ENCODE measurements around the gene RAB7A. TPM values are rescaled to one million over a fixed set of nuclear protein-coding genes. Genes with fewer than 3 reads are reported as not detected.
A peak's percentile ranks its signal among the peaks of the same experiment; 100 is the strongest.

RAB7A gene
- total and polyA plus RNA-seq, 9 donors = 31.5 to 160 (median 141) TPM

GRCh38 chr3:128784232-128784631 lies 58.2 kb downstream of the RAB7A start:
- DNase-seq = peak; percentile 29
- H3K27ac ChIP-seq (ENCODE audit: low read length) = no peak overlapping the region

GRCh38 chr3:128784843-128785242 lies 58.9 kb downstream of the RAB7A start:
- no peak for DNase-seq
- Histone ChIP-seq H3K9me3 (replicated peaks; ENCODE audit: control insufficient read depth, low read depth, low read length) (no peaks in the 10 kb centered on the region), H3K27me3 (ENCODE audit: control insufficient read depth, insufficient read depth, low read length) (no peaks in the 10 kb centered on the region), H3K4me3 (ENCODE audit: low read length) (no peak overlapping the region), H3K36me3 (ENCODE audit: control insufficient read depth, insufficient read depth, low read length) (peaks cover 6% of the 10 kb centered on the region), H3K4me1 (ENCODE audit: control insufficient read depth, insufficient read depth, low read length) (peaks cover 19% of the 10 kb centered on the region), H3K27ac (ENCODE audit: low read length) (no peak overlapping the region)
- no CpG with 5 or more reads among the region's 3 CpGs for WGBS (ENCODE audit: insufficient coverage)

More at GRCh38 chr3:128784232-128784631, 58.2 kb downstream of the RAB7A start:
- H3K27me3 ChIP-seq (ENCODE audit: control insufficient read depth, insufficient read depth, low read length) = no peaks in the 10 kb centered on the region
- peaks cover 6% of the 10 kb centered on the region for H3K36me3 ChIP-seq (ENCODE audit: control insufficient read depth, insufficient read depth, low read length)
- peaks cover 22% of the 10 kb centered on the region for H3K4me1 ChIP-seq (ENCODE audit: control insufficient read depth, insufficient read depth, low read length)
- 68% methylated on average over 7 of the region's 7 CpGs for WGBS (ENCODE audit: insufficient coverage)
- H3K9me3 ChIP-seq (replicated peaks; ENCODE audit: control insufficient read depth, low read depth, low read length) = no peaks in the 10 kb centered on the region
- H3K4me3 ChIP-seq (ENCODE audit: low read length) = no peak overlapping the region

- Histone ChIP-seq H3K9me3 (replicated peaks; ENCODE audit: control insufficient read depth, low read depth, low read length) (no peaks in the 10 kb centered on the region), H3K4me1 (ENCODE audit: control insufficient read depth, insufficient read depth, low read length) (peaks cover 10% of the 10 kb centered on the region), H3K27ac (ENCODE audit: low read length) (no peak overlapping the region), H3K27me3 (ENCODE audit: control insufficient read depth, insufficient read depth, low read length) (no peaks in the 10 kb centered on the region), H3K36me3 (ENCODE audit: control insufficient read depth, insufficient read depth, low read length) (peaks cover 6% of the 10 kb centered on the region), H3K4me3 (ENCODE audit: low read length) (no peak overlapping the region)
- DNase-seq = no peak
- WGBS (ENCODE audit: insufficient coverage) = 55% methylated on average over 2 of the region's 3 CpGs
Observed at GRCh38 chr3:128786434-128787020, 60.5 kb downstream of the RAB7A start.

- Histone ChIP-seq H3K9me3 (replicated peaks; ENCODE audit: control insufficient read depth, low read depth, low read length) (no peaks in the 10 kb centered on the region), H3K27me3 (ENCODE audit: control insufficient read depth, insufficient read depth, low read length) (no peaks in the 10 kb centered on the region), H3K27ac (ENCODE audit: low read length) (no peak overlapping the region), H3K36me3 (ENCODE audit: control insufficient read depth, insufficient read depth, low read length) (peaks cover 3% of the 10 kb centered on the region), H3K4me3 (ENCODE audit: low read length) (no peak overlapping the region), H3K4me1 (ENCODE audit: control insufficient read depth, insufficient read depth, low read length) (peaks cover 10% of the 10 kb centered on the region)
- no peak for DNase-seq
- WGBS (ENCODE audit: insufficient coverage) = 100% methylated on average over 1 of the region's 12 CpGs
Observed at GRCh38 chr3:128787256-128788253, 61.6 kb downstream of the RAB7A start.

- no peak for DNase-seq
- Histone ChIP-seq H3K27ac (ENCODE audit: low read length) (no peak overlapping the region), H3K9me3 (replicated peaks; ENCODE audit: control insufficient read depth, low read depth, low read length) (no peaks in the 10 kb centered on the region), H3K36me3 (ENCODE audit: control insufficient read depth, insufficient read depth, low read length) (peaks cover 2% of the 10 kb centered on the region), H3K27me3 (ENCODE audit: control insufficient read depth, insufficient read depth, low read length) (no peaks in the 10 kb centered on the region), H3K4me1 (ENCODE audit: control insufficient read depth, insufficient read depth, low read length) (peaks cover 10% of the 10 kb centered on the region), H3K4me3 (ENCODE audit: low read length) (no peak overlapping the region)
- 96% methylated on average over 2 of the region's 5 CpGs for whole genome bisulfite sequencing (ENCODE audit: insufficient coverage)
Observed at GRCh38 chr3:128788268-128788869, 62.4 kb downstream of the RAB7A start.

GRCh38 chr3:128794067-128794768 lies 68.2 kb downstream of the RAB7A start:
- WGBS (ENCODE audit: insufficient coverage) = 100% methylated on average over 1 of the region's 2 CpGs

GRCh38 chr3:128794770-128795649 lies 69.0 kb downstream of the RAB7A start:
- H3K27me3 ChIP-seq (ENCODE audit: control insufficient read depth, insufficient read depth, low read length) = no peaks in the 10 kb centered on the region
- H3K9me3 ChIP-seq (replicated peaks; ENCODE audit: control insufficient read depth, low read depth, low read length) = no peaks in the 10 kb centered on the region
- H3K27ac ChIP-seq (ENCODE audit: low read length) = no peak overlapping the region
- H3K4me3 ChIP-seq (ENCODE audit: low read length) = no peak overlapping the region
- H3K36me3 ChIP-seq (ENCODE audit: control insufficient read depth, insufficient read depth, low read length) = peaks cover 31% of the 10 kb centered on the region
- WGBS (ENCODE audit: insufficient coverage) = 72% methylated on average over 3 of the region's 8 CpGs
- DNase-seq = peak; percentile 79
- peaks cover 5% of the 10 kb centered on the region for H3K4me1 ChIP-seq (ENCODE audit: control insufficient read depth, insufficient read depth, low read length)

More at GRCh38 chr3:128794067-128794768, 68.2 kb downstream of the RAB7A start:
- H3K36me3 ChIP-seq (ENCODE audit: control insufficient read depth, insufficient read depth, low read length) = peaks cover 26% of the 10 kb centered on the region
- no peak overlapping the region for H3K4me3 ChIP-seq (ENCODE audit: low read length)
- no peak for DNase-seq
- no peak overlapping the region for H3K27ac ChIP-seq (ENCODE audit: low read length)
- H3K9me3 ChIP-seq (replicated peaks; ENCODE audit: control insufficient read depth, low read depth, low read length) = no peaks in the 10 kb centered on the region
- H3K27me3 ChIP-seq (ENCODE audit: control insufficient read depth, insufficient read depth, low read length) = no peaks in the 10 kb centered on the region
- H3K4me1 ChIP-seq (ENCODE audit: control insufficient read depth, insufficient read depth, low read length) = peaks cover 5% of the 10 kb centered on the region

- H3K27me3 ChIP-seq (ENCODE audit: control insufficient read depth, insufficient read depth, low read length) = no peaks in the 10 kb centered on the region
- H3K4me3 ChIP-seq (ENCODE audit: low read length) = no peak overlapping the region
- DNase-seq = no peak
- H3K4me1 ChIP-seq (ENCODE audit: control insufficient read depth, insufficient read depth, low read length) = peaks cover 5% of the 10 kb centered on the region
- no CpG with 5 or more reads among the region's 1 CpG for WGBS (ENCODE audit: insufficient coverage)
- no peaks in the 10 kb centered on the region for H3K9me3 ChIP-seq (replicated peaks; ENCODE audit: control insufficient read depth, low read depth, low read length)
- H3K27ac ChIP-seq (ENCODE audit: low read length) = no peak overlapping the region
- H3K36me3 ChIP-seq (ENCODE audit: control insufficient read depth, insufficient read depth, low read length) = peaks cover 36% of the 10 kb centered on the region
Observed at GRCh38 chr3:128799653-128800052, 73.7 kb downstream of the RAB7A start.

Measured in muscle of leg (tissue), 11 donors.